ENCODE results near the gene SHCBP1.

Gene SHCBP1

DNA sequence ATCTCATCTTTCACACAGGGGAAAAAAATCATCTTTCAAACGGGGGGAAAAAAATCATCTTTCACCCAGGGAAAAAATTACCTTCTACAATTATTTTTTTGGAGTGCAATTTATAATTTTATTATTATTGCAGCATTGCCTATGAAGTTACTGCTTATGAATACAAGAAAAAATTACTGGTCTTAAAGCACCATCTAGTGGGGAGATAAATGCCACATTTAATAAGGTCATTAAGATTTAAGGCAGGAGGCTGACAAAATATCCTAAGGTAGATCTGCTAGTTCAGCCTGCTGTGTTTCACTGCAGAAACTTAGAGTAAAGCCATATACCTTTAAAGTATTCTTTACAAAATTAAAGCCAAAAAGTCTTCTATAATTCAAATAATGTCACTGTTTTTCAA lies 13.7 kb downstream of the SHCBP1 start:
- DNase-seq (ENCODE audit: low spot score) = no peak
- in situ Hi-C loops (cut with MboI; ENCODE audit: low pct_unique_long_range_greater_than_20kb, low sequenced_read_pairs, unreplicated experiment) = no loop called here
- TF ChIP-seq, protein P1, sequence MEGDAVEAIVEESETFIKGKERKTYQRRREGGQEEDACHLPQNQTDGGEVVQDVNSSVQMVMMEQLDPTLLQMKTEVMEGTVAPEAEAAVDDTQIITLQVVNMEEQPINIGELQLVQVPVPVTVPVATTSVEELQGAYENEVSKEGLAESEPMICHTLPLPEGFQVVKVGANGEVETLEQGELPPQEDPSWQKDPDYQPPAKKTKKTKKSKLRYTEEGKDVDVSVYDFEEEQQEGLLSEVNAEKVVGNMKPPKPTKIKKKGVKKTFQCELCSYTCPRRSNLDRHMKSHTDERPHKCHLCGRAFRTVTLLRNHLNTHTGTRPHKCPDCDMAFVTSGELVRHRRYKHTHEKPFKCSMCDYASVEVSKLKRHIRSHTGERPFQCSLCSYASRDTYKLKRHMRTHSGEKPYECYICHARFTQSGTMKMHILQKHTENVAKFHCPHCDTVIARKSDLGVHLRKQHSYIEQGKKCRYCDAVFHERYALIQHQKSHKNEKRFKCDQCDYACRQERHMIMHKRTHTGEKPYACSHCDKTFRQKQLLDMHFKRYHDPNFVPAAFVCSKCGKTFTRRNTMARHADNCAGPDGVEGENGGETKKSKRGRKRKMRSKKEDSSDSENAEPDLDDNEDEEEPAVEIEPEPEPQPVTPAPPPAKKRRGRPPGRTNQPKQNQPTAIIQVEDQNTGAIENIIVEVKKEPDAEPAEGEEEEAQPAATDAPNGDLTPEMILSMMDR (IDR thresholded peaks at IDR 0.05; ENCODE audit: extremely low read depth, insufficient read depth, missing control alignments) = peak; percentile 55

DNA sequence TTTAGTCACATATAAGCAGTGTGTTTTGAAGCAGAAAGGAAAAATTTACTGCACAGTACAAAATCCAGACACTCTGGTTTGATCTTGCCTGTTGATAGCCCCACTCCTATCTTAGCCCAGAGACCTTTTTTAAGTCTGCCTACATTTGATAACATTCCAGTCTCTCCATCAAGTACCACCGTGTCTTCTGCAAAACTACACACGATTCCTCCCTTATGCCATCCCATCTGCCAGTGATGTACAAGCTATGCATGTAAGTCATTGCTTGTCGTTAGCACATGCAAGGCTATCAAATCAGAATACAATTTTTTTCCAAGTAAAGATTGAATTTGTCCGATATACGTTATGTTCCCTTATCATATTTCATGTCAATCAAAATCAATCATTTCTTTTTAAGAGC lies 14.9 kb downstream of the SHCBP1 start:
- in situ Hi-C loops (cut with MboI; ENCODE audit: low pct_unique_long_range_greater_than_20kb, low sequenced_read_pairs, unreplicated experiment) = no loop called here
- TF ChIP-seq, protein P1 (IDR thresholded peaks at IDR 0.05; ENCODE audit: extremely low read depth, insufficient read depth, missing control alignments) = no peak
- no peak for DNase-seq (ENCODE audit: low spot score)

DNA sequence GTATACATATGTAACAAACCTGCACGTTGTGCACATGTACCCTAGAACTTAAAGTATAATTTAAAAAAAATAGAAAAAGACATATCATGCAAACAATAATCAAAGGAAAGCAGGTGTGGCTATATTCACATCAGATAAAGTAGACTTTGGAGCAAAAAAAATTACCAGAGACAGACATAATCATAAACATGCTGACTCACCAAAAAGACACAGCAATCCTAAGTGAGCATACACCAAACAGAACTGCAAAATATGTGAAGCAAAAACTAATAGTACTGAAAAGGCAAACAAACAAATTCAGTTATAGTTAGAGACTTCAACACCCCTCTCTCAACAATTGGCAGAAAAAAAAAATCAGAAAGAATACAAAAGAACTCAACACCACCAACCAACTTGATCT lies 29.9 kb downstream of the SHCBP1 start:
- in situ Hi-C loops (cut with MboI; ENCODE audit: low pct_unique_long_range_greater_than_20kb, low sequenced_read_pairs, unreplicated experiment) = no loop called here
- no peak for DNase-seq (ENCODE audit: low spot score)
- TF ChIP-seq, protein P1 (IDR thresholded peaks at IDR 0.05; ENCODE audit: extremely low read depth, insufficient read depth, missing control alignments) = no peak

DNA sequence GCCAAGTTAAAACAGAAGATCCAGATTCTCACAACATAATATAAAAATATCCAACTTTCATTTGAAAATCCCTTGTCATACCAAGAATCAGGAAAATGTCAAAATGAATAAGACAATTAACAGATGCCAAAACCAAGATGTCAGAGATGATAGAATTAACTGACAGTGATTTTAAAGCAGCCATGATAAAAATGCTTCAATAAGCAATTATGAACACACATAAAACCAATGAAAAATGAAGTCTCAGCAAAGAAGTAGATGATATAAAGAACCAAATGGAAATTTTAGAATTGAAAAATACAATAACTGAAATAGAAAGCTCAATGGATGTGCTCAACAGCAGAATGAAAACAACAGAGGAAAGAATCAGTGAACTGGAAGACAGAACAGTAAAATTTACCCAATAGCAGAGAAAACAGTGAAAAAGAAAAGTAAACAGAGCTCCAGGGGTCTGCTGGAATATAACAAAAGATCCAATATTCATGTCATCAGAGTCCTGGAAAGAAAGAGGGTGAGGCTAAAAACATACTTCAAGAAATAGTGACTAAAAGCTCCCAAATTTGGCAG lies 35.1 kb downstream of the SHCBP1 start:
- no peak for DNase-seq (ENCODE audit: low spot score)
- TF ChIP-seq, protein P1 (IDR thresholded peaks at IDR 0.05; ENCODE audit: extremely low read depth, insufficient read depth, missing control alignments) = no peak
- in situ Hi-C loops (cut with MboI; ENCODE audit: low pct_unique_long_range_greater_than_20kb, low sequenced_read_pairs, unreplicated experiment) = no loop called here

DNA sequence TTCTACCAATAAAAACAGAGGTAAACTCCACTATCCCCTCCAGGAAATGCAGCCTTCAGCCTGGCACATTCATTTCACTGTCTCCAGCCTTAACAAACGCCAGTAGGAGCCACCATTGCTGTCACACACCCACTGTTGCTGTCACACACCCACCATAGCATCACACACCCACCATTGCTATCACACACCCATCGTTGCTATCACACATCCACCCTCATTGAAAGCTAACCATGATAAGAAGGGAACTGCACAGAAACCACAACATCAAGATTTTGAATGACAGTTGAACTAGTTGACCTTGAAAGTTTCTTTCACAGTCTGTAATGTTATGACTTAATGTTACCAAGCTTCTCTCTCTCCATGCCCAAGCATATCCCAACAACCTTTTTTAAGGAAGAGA lies 38.1 kb downstream of the SHCBP1 start:
- TF ChIP-seq, protein P1 (IDR thresholded peaks at IDR 0.05; ENCODE audit: extremely low read depth, insufficient read depth, missing control alignments) = no peak
- DNase-seq (ENCODE audit: low spot score) = no peak
- in situ Hi-C loops (cut with MboI; ENCODE audit: low pct_unique_long_range_greater_than_20kb, low sequenced_read_pairs, unreplicated experiment) = no loop called here

DNA sequence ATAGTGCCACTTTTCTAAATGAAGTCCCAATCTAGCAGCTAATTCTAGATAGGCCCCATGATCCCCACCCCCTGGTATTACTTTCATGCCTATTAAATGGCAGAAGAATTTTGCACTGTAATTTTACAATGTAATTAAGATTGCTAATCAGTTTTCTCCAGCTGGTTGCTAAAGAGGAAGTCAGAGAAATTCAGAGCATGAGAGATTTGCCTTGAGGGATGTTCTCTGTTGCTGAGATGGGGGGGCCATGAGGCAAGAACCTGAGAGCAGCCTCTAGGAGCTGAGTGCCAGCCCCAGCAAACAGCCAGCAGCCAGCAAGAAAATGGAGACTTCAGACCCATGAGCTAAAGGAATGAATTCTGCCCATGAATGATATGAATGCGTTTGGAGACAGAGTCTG lies 38.9 kb downstream of the SHCBP1 start:
- in situ Hi-C loops (cut with MboI; ENCODE audit: low pct_unique_long_range_greater_than_20kb, low sequenced_read_pairs, unreplicated experiment) = no loop called here
- DNase-seq (ENCODE audit: low spot score) = no peak
- TF ChIP-seq, protein P1 (IDR thresholded peaks at IDR 0.05; ENCODE audit: extremely low read depth, insufficient read depth, missing control alignments) = no peak
